Body of pancreas (tissue), 4 donors: Measurements from ENCODE around the gene CDH4.

ENCODE experiments used
- POLR2A ChIP-seq, 3 donors: fragments of 450-650 bp; IDR thresholded peaks; one replicate each; pipeline ENCODE4 v1.6.1; 2016; ENCODE audit warnings: antibody characterized with exemption in 3 of 3, mild to moderate bottlenecking in 2 of 3
- TF ChIP-seq, protein P1 (sequence below), 7 experiments: fragments of 450-650 bp in 4 of 7; fragments of 200-600 bp in 3 of 7; sonication (generic) in 3 of 7; IDR thresholded peaks; one replicate each; pipeline ENCODE4 v1.5.1; 2016 to 2019; ENCODE audit warnings: antibody characterized with exemption in 7 of 7

DNA sequence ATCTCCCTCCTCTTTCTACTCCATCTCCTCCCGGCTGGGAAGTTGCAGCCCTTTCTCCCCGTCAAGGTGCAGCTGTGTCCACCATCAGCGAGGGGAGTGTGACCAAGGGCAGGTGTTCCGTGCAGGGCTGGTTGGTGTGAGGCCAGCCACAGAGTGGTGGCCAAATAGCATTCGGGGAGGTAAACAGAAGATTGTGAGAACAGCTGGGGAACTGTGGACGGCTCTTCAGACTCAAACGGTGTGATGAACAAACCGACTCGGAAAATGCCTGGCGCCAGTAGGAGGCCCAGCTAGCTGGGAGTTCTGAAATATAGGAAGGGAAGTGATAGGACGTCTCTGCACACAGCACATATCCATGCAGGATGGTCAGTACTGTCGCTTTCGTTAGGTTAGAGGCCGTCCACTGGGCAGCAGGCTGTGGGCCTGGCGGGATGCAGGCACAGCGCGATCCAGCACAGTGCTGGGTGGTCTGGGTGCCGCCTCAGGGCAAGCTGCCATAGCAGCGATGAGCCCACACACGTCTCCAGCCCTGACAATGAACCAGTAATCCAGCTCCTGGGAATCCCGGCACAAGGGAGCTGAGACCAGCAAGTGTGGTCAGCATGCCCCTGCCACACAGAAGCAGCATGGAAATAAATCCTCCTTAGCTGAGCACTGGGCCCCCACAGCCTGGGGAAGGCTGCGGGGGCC, 555.6 kb downstream of the CDH4 start:
- TF ChIP-seq, protein P1, sequence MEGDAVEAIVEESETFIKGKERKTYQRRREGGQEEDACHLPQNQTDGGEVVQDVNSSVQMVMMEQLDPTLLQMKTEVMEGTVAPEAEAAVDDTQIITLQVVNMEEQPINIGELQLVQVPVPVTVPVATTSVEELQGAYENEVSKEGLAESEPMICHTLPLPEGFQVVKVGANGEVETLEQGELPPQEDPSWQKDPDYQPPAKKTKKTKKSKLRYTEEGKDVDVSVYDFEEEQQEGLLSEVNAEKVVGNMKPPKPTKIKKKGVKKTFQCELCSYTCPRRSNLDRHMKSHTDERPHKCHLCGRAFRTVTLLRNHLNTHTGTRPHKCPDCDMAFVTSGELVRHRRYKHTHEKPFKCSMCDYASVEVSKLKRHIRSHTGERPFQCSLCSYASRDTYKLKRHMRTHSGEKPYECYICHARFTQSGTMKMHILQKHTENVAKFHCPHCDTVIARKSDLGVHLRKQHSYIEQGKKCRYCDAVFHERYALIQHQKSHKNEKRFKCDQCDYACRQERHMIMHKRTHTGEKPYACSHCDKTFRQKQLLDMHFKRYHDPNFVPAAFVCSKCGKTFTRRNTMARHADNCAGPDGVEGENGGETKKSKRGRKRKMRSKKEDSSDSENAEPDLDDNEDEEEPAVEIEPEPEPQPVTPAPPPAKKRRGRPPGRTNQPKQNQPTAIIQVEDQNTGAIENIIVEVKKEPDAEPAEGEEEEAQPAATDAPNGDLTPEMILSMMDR (IDR thresholded peaks at IDR 0.05) = no peak
- TF ChIP-seq POLR2A (IDR thresholded peaks at IDR 0.05) = no peak
